NK-92 treated with Interleukin-12 subunit alpha and Interleukin-12 subunit beta, amount 100 ng/mL, for 24 hours (cell line): ENCODE data around the gene RASSF4.

ENCODE experiments used
- DNase-seq: peaks from one replicate; lab custom pipeline; 2025; lab: John Stamatoyannopoulos, UW

RASSF4 gene

GRCh38 chr10:44976352-44977198, 17.0 kb downstream of the RASSF4 start:
- no peak for DNase-seq

- no peak for DNase-seq
Measured at GRCh38 chr10:44977287-44978212, 17.9 kb downstream of the RASSF4 start.

GRCh38 chr10:44978213-44978569, 18.6 kb downstream of the RASSF4 start:
- DNase-seq = no peak

- no peak for DNase-seq
Measured at GRCh38 chr10:44978570-44979280, 19.1 kb downstream of the RASSF4 start, which contains the start of gene DEPP1. Gene DEPP1, minus strand, starts transcription at chr10:44978809. Its CDS starts 779 bp downstream, at chr10:44978030.

GRCh38 chr10:44979281-44980191, 19.9 kb downstream of the RASSF4 start:
- no peak for DNase-seq

- no peak for DNase-seq
Measured at GRCh38 chr10:44980309-44981171, 20.9 kb downstream of the RASSF4 start.

- no peak for DNase-seq
Measured at GRCh38 chr10:44981172-44982113, 21.8 kb downstream of the RASSF4 start.

GRCh38 chr10:44982114-44982460, 22.5 kb downstream of the RASSF4 start:
- no peak for DNase-seq

GRCh38 chr10:44982496-44982895, 22.9 kb downstream of the RASSF4 start:
- no peak for DNase-seq

GRCh38 chr10:44983066-44983894, 23.7 kb downstream of the RASSF4 start:
- no peak for DNase-seq

GRCh38 chr10:44983895-44984278, 24.3 kb downstream of the RASSF4 start:
- DNase-seq = no peak

- no peak for DNase-seq
Measured at GRCh38 chr10:44984671-44985101, 25.1 kb downstream of the RASSF4 start.

GRCh38 chr10:44985175-44985681, 25.6 kb downstream of the RASSF4 start:
- DNase-seq = no peak

GRCh38 chr10:44986179-44986578, 26.6 kb downstream of the RASSF4 start:
- no peak for DNase-seq

GRCh38 chr10:44986670-44987069, 27.1 kb downstream of the RASSF4 start:
- DNase-seq = no peak

GRCh38 chr10:44988957-44989585, 29.5 kb downstream of the RASSF4 start:
- DNase-seq = no peak

GRCh38 chr10:44989597-44990301, 30.1 kb downstream of the RASSF4 start:
- no peak for DNase-seq
